Keratinocyte (primary cell): ENCODE results near the gene CHST8. TPM values are rescaled to one million over a fixed set of nuclear protein-coding genes. Genes with fewer than 3 reads are reported as not detected.

Experiments
- DNase-seq: peaks from one replicate; pipeline ENCODE4 v3.0.0-alpha.2; 2011; ENCODE audit warnings: low read depth, missing footprints, low spot score
- FAIRE-seq: peaks from 2 replicates; lab custom pipeline; 2011; peaks lifted over from hg19 to GRCh38; lab: Jason Lieb, UNC
- H2AFZ ChIP-seq: 2 replicates; pipeline ENCODE4 v1.6.0; 2012; ENCODE audit warnings: low read length, control low read depth, inconsistent platforms; ENCODE audit not compliant: control insufficient read depth
- H3K27ac ChIP-seq: 2 replicates; pipeline ENCODE4 v1.5.1; 2011; ENCODE audit warnings: low read length; ENCODE audit not compliant: control insufficient read depth, insufficient read depth
- H3K27me3 ChIP-seq: 3 replicates; pipeline ENCODE4 v1.6.0; 2011; ENCODE audit warnings: low read length; ENCODE audit not compliant: control insufficient read depth, insufficient read depth; ENCODE audit errors: extremely low read depth
- H3K36me3 ChIP-seq, 2 experiments: 2 replicates in 1 of 2; 3 replicates in 1 of 2; pipeline ENCODE4 v1.5.1; 2011; ENCODE audit warnings: low read length in 2 of 2, mild to moderate bottlenecking in 1 of 2; ENCODE audit not compliant: control insufficient read depth in 2 of 2, insufficient read depth in 2 of 2; ENCODE audit errors: extremely low read depth in 1 of 2
- H3K4me1 ChIP-seq: 3 replicates; pipeline ENCODE4 v1.5.1; 2011; ENCODE audit warnings: low read length; ENCODE audit not compliant: control insufficient read depth, insufficient read depth; ENCODE audit errors: extremely low read depth
- H3K4me2 ChIP-seq: 3 replicates; pipeline ENCODE4 v1.6.0; 2011; ENCODE audit warnings: low read depth, low read length; ENCODE audit not compliant: control insufficient read depth, insufficient read depth; ENCODE audit errors: extremely low read depth
- H3K4me3 ChIP-seq, 3 experiments: fragments of 200-600 bp in 1 of 3; sonication (generic) in 1 of 3; 2 replicates in 2 of 3; 3 replicates in 1 of 3; pipeline ENCODE4 v1.5.1; 2011 to 2016; ENCODE audit warnings: low read length in 3 of 3, mild to moderate bottlenecking in 3 of 3, control low read depth in 2 of 3, inconsistent platforms in 1 of 3, low read depth in 1 of 3, mixed read lengths in 1 of 3, mixed run types in 1 of 3, moderate library complexity in 1 of 3; ENCODE audit not compliant: control insufficient read depth in 2 of 3, insufficient read depth in 2 of 3; ENCODE audit errors: extremely low read depth in 1 of 3
- H3K79me2 ChIP-seq: 2 replicates; pipeline ENCODE4 v1.6.0; 2012; ENCODE audit warnings: low read length; ENCODE audit not compliant: control insufficient read depth, insufficient read depth
- H3K9ac ChIP-seq: 3 replicates; pipeline ENCODE4 v1.6.0; 2011; ENCODE audit warnings: low read length; ENCODE audit not compliant: control insufficient read depth, insufficient read depth; ENCODE audit errors: extremely low read depth
- H3K9me1 ChIP-seq: 3 replicates; pipeline ENCODE4 v1.6.0; 2011; ENCODE audit warnings: low read length; ENCODE audit not compliant: control insufficient read depth, insufficient read depth; ENCODE audit errors: extremely low read depth
- H3K9me3 ChIP-seq: 2 replicates; pipeline ENCODE4 v1.5.1; 2012; ENCODE audit warnings: low read depth, low read length; ENCODE audit not compliant: control insufficient read depth
- H4K20me1 ChIP-seq: 3 replicates; pipeline ENCODE4 v1.6.0; 2011; ENCODE audit warnings: low read length; ENCODE audit not compliant: control insufficient read depth, insufficient read depth; ENCODE audit errors: extremely low read depth
- EZH2 ChIP-seq: IDR thresholded peaks from one replicate; pipeline ENCODE4 v1.6.1; 2012; ENCODE audit warnings: inconsistent platforms, mild to moderate bottlenecking, low read length, moderate library complexity
- dilution Hi-C: fragments of 300-500 bp; cut with MboI; formaldehyde crosslinking; loops from one replicate; pipeline ENCODE4 v1.7.0; 2020; ENCODE audit warnings: low sequenced_read_pairs; ENCODE audit not compliant: extremely low pct_ligation_motif_present
- polyA plus RNA-seq, 5 experiments: library from polyadenylated mRNA; depleted of rRNA in 3 of 5; stranded (reverse) in 3 of 5; stranded (forward) in 1 of 5; unstranded in 1 of 5; fragments of >200 nt; gene quantifications; 1 replicate in 1 of 5; 2 replicates in 3 of 5; 3 replicates in 1 of 5; pipeline versions ENCODE4 v1.2.1 to v1.2.3, GENCODE V29; 2011 to 2012; ENCODE audit warnings: missing spikeins in 2 of 5, low read depth in 1 of 5, low replicate concordance in 1 of 5
- TF ChIP-seq, protein P1 (sequence below), 3 experiments: IDR thresholded peaks in 1 of 3; conservative IDR thresholded peaks in 1 of 3; optimal IDR thresholded peaks in 1 of 3; 2 replicates in 2 of 3; 3 replicates in 1 of 3; pipeline versions ENCODE3 to v1.5.1; 2011; ENCODE audit warnings: low read length in 3 of 3, mild to moderate bottlenecking in 3 of 3, moderate library complexity in 2 of 3, control low read depth in 1 of 3, inconsistent platforms in 1 of 3; ENCODE audit not compliant: insufficient read depth in 2 of 3; ENCODE audit errors: extremely low read depth in 1 of 3

Gene CHST8
- polyA plus RNA-seq, 1 donor (not counting 4 experiments of a cell fraction or from before 2014, with no cell fraction given), result not detected

DNA sequence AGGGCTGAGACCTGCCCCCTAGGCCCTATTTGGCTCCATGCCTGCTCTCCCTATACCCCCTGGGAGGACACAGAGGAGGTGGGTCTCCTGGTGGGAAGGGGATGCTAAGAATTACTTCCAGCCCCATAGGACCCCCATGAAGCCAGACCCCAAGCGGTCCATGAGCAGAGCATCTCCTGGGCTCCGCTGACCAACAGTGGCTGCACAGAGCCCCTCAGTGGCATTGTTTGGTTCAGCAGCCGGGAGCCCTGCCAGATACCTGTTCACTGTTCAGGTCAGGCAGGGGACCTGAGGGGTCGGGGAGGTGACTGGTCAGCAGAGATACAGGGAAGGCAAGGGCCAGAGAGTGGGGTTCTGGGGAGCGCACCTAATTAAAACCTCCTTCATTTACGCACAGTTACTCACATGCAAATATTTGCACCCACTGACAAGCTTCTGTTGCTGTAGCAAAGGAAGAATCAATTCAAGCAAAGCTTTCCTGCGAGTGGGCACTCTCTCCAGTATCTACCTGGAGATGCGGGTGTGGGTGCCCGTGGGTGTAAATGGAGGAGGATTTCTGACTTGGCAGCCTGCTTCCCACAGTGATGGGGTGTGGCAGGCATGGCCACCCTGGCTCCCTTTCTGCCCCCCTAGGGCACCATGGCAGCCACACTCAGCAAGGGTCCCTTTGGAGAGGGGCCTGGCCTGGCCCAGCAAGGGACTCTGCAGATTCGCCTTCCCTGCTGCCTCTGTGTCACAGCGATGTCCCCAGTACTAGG is 83.5 kb downstream of the CHST8 start:
- H2AFZ ChIP-seq, result no peak overlapping the region
- FAIRE-seq, result no peak

GRCh38 chr19:33705860-33706259 is 84.1 kb downstream of the CHST8 start:
- Histone ChIP-seq H3K9me3 (no peaks in the 10 kb centered on the region), H3K79me2 (no peaks in the 10 kb centered on the region), H3K36me3 (no peaks in the 10 kb centered on the region), H3K9me1 (no peaks in the 10 kb centered on the region), H3K9ac (no peak overlapping the region), H3K4me2 (no peak overlapping the region), H4K20me1 (no peaks in the 10 kb centered on the region), H3K4me1 (no peaks in the 10 kb centered on the region), H2AFZ (no peak overlapping the region), H3K4me3 (no peak overlapping the region), H3K27ac (no peak overlapping the region), H3K27me3 (no peaks in the 10 kb centered on the region)
- dilution Hi-C loops, result no loop called here
- no peak for FAIRE-seq
- no peak for DNase-seq
- no peak for TF ChIP-seq EZH2
- TF ChIP-seq, protein P1, sequence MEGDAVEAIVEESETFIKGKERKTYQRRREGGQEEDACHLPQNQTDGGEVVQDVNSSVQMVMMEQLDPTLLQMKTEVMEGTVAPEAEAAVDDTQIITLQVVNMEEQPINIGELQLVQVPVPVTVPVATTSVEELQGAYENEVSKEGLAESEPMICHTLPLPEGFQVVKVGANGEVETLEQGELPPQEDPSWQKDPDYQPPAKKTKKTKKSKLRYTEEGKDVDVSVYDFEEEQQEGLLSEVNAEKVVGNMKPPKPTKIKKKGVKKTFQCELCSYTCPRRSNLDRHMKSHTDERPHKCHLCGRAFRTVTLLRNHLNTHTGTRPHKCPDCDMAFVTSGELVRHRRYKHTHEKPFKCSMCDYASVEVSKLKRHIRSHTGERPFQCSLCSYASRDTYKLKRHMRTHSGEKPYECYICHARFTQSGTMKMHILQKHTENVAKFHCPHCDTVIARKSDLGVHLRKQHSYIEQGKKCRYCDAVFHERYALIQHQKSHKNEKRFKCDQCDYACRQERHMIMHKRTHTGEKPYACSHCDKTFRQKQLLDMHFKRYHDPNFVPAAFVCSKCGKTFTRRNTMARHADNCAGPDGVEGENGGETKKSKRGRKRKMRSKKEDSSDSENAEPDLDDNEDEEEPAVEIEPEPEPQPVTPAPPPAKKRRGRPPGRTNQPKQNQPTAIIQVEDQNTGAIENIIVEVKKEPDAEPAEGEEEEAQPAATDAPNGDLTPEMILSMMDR (optimal IDR thresholded peaks at IDR 0.05 in 1 of 3, IDR thresholded peaks at IDR 0.05 in 1 of 3, conservative IDR thresholded peaks at IDR 0.05 in 1 of 3; ENCODE audit: extremely low read depth in 1 of 3, insufficient read depth in 2 of 3, low read length in 3 of 3), result no peak

More for the DNA sequence above, 83.5 kb downstream of the CHST8 start:
- no peak for TF ChIP-seq EZH2
- TF ChIP-seq, protein P1 (optimal IDR thresholded peaks at IDR 0.05 in 1 of 3, IDR thresholded peaks at IDR 0.05 in 1 of 3, conservative IDR thresholded peaks at IDR 0.05 in 1 of 3; ENCODE audit: extremely low read depth in 1 of 3, insufficient read depth in 2 of 3, low read length in 3 of 3), result no peak
- Histone ChIP-seq H3K27me3 (no peaks in the 10 kb centered on the region), H4K20me1 (no peaks in the 10 kb centered on the region), H3K9ac (no peak overlapping the region), H3K36me3 (no peaks in the 10 kb centered on the region), H3K9me1 (no peaks in the 10 kb centered on the region), H3K4me2 (no peak overlapping the region), H3K79me2 (no peaks in the 10 kb centered on the region), H3K9me3 (no peaks in the 10 kb centered on the region), H3K4me1 (no peaks in the 10 kb centered on the region), H3K27ac (no peak overlapping the region), H3K4me3 (no peak overlapping the region)
- dilution Hi-C loops, result no loop called here
- no peak for DNase-seq
